Stimulated activated CD8-positive, alpha-beta memory T cell treated with anti-CD3 and anti-CD28 coated beads, Interleukin-12 subunit alpha, Interleukin-12 subunit beta, amount 100 ng/mL, for 1 hour (primary cell): Measurements from ENCODE around the gene WWOX.

Experiments
- DNase-seq: peaks from one replicate; pipeline ENCODE4 v3.0.0-alpha.2; 2020; ENCODE audit warnings: low read depth

The WWOX gene

GRCh38 chr16:78274771-78275170, 175.3 kb downstream of the WWOX start:
- no peak for DNase-seq

- DNase-seq = no peak
Measured at GRCh38 chr16:78275420-78275819, 176.0 kb downstream of the WWOX start.

- no peak for DNase-seq
Measured at GRCh38 chr16:78277321-78278055, 178.0 kb downstream of the WWOX start.

- no peak for DNase-seq
Measured at GRCh38 chr16:78278056-78278450, 178.6 kb downstream of the WWOX start.

- no peak for DNase-seq
Measured at GRCh38 chr16:78281115-78281514, 181.7 kb downstream of the WWOX start.

- no peak for DNase-seq
Measured at GRCh38 chr16:78283548-78284251, 184.2 kb downstream of the WWOX start.

- no peak for DNase-seq
Measured at GRCh38 chr16:78284326-78284725, 184.9 kb downstream of the WWOX start.

GRCh38 chr16:78284957-78285434, 185.5 kb downstream of the WWOX start:
- DNase-seq = no peak

- no peak for DNase-seq
Measured at GRCh38 chr16:78285437-78285922, 186.0 kb downstream of the WWOX start.

- DNase-seq = no peak
Measured at GRCh38 chr16:78286065-78286464, 186.6 kb downstream of the WWOX start.

GRCh38 chr16:78288888-78289287, 189.4 kb downstream of the WWOX start:
- no peak for DNase-seq

- no peak for DNase-seq
Measured at GRCh38 chr16:78289373-78289772, 189.9 kb downstream of the WWOX start.

GRCh38 chr16:78289844-78290277, 190.4 kb downstream of the WWOX start:
- no peak for DNase-seq

- no peak for DNase-seq
Measured at GRCh38 chr16:78290395-78290794, 190.9 kb downstream of the WWOX start.

- DNase-seq = no peak
Measured at GRCh38 chr16:78290872-78291591, 191.6 kb downstream of the WWOX start.

GRCh38 chr16:78291604-78292003, 192.2 kb downstream of the WWOX start:
- no peak for DNase-seq

GRCh38 chr16:78292086-78292843, 192.8 kb downstream of the WWOX start:
- DNase-seq = no peak

- DNase-seq = no peak
Measured at GRCh38 chr16:78292844-78293380, 193.5 kb downstream of the WWOX start.

- DNase-seq = no peak
Measured at GRCh38 chr16:78294538-78295225, 195.2 kb downstream of the WWOX start.

GRCh38 chr16:78297066-78297666, 197.7 kb downstream of the WWOX start:
- no peak for DNase-seq

- no peak for DNase-seq
Measured at GRCh38 chr16:78298986-78299385, 199.5 kb downstream of the WWOX start.
